ENCODE data around the gene DLX3.

The DLX3 gene

DNA sequence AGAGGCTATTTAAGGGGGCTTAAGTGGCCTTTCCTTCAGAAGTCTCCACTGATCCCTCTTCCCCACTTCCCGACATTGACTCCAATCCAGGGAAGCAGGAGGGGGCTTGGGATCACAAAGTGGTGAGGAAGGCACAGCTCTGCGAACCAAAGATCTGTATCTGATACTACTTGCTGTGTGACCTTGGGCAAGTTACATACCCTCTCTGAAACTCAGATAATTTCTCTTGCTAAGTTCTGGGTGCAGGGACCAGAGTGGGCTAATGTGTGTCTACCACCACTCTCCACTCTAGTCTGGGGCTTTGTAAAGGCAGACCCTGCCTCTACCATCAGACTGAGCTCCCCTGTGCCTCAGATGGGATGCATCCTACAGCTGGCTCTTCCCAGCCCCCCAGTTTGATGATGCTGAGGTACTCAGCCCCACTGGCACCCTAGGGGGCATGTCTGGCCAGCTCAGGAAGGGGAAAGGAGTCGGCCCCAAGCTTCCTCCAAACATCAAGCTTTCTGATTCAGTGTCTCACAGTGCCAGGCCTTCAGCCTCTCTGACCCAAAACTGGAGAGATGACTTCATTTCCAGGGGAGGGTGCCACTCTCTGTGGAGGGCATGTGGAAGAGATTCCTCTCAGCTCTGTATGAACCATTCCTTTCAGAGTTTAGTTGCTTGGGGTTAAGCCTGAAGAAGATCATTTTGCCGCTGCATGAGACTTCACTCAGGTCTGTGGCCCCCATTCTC is 15.1 kb downstream of the DLX3 start:
- Histone ChIP-seq H3K27me3 (ENCODE audit: insufficient read depth, low read length) (peaks cover 8% of the 10 kb centered on the region), H3K4me3 (ENCODE audit: low read depth, low read length) (no peak overlapping the region), H3K4me1 (ENCODE audit: control insufficient read depth, insufficient read depth, low read length, unreplicated experiment) (no peaks in the 10 kb centered on the region), H3K27ac (ENCODE audit: low read depth, low read length) (no peak overlapping the region), H2AFZ (ENCODE audit: low read length, unreplicated experiment) (no peak overlapping the region), H3K79me2 (ENCODE audit: control insufficient read depth, insufficient read depth, low read length, unreplicated experiment) (no peaks in the 10 kb centered on the region), H3K36me3 (ENCODE audit: insufficient read depth, low read length) (no peaks in the 10 kb centered on the region)

DNA sequence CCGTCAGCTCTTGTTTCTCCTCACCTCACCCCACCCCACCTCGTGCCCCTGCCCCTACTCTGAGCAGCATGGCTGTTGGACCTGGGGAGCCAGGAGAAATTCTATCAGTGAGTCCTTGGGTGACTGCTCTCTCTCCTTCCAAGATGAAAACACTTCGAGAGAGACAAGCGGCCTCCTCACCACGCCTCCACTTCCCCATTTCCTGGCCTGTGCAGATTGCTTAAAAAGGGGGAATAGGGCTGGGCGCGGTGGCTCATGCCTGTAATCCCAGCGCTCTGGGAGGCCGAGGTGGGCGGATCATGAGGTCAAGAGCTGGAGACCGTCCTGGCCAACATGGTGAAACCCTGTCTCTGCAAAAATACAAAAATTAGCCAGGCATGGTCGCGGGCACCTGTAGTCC is 16.5 kb downstream of the DLX3 start:
- H3K27ac ChIP-seq (ENCODE audit: low read depth, low read length), result no peak overlapping the region
- no peak overlapping the region for H2AFZ ChIP-seq (ENCODE audit: low read length, unreplicated experiment)
- H3K27me3 ChIP-seq (ENCODE audit: insufficient read depth, low read length), result peaks cover 22% of the 10 kb centered on the region
- no peaks in the 10 kb centered on the region for H3K36me3 ChIP-seq (ENCODE audit: insufficient read depth, low read length)
- H3K79me2 ChIP-seq (ENCODE audit: control insufficient read depth, insufficient read depth, low read length, unreplicated experiment), result no peaks in the 10 kb centered on the region
- no peaks in the 10 kb centered on the region for H3K4me1 ChIP-seq (ENCODE audit: control insufficient read depth, insufficient read depth, low read length, unreplicated experiment)
- H3K4me3 ChIP-seq (ENCODE audit: low read depth, low read length), result no peak overlapping the region

DNA sequence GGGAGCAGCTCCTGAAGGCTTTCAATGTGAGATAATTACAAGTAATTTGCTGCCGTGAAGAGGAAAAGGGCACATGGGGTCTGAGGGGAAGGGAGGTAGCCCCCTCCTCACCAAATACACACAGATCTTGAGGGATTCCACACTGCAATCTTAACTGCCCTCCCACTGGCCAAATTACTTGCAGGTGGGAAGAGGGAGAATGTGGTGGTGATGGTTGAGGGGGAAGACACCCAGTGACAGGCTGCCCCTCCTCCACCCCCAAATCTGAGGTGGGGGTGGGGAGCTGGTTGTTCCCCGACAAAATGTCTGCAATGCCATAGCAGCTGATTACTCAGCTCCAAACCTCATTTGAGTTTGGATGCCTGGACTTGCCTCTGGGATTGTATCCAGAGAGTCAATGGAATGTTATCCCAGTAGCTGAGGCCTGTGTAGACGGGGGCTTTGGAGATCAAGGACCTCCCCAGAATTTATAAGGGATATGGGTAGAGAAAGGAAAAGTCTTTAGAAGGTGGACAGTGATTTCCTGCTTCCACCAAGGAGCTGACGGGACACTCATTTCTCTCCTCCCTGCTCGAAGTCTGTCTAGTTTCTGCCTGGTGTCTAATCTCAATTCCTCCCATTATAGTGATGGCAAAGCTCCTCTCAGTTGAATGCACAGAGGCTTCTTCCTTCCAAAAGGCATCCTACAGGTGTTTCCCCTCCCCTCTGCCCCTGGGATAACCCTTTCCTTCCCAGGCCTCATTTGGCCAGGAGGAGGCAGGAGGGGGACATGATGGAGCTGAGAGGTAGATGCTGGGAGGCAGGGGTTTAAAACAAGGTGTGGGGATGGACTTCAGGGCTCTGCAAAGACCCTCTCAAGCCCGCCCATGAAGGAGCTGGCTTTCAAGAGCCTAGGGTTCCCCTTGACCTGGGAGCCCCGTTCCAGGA is 17.3 kb downstream of the DLX3 start:
- Histone ChIP-seq H3K36me3 (ENCODE audit: insufficient read depth, low read length) (no peaks in the 10 kb centered on the region), H3K79me2 (ENCODE audit: control insufficient read depth, insufficient read depth, low read length, unreplicated experiment) (no peaks in the 10 kb centered on the region), H3K4me1 (ENCODE audit: control insufficient read depth, insufficient read depth, low read length, unreplicated experiment) (no peaks in the 10 kb centered on the region), H3K4me3 (ENCODE audit: low read depth, low read length) (no peak overlapping the region), H3K27me3 (ENCODE audit: insufficient read depth, low read length) (peaks cover 30% of the 10 kb centered on the region), H3K27ac (ENCODE audit: low read depth, low read length) (no peak overlapping the region), H2AFZ (ENCODE audit: low read length, unreplicated experiment) (no peak overlapping the region)

DNA sequence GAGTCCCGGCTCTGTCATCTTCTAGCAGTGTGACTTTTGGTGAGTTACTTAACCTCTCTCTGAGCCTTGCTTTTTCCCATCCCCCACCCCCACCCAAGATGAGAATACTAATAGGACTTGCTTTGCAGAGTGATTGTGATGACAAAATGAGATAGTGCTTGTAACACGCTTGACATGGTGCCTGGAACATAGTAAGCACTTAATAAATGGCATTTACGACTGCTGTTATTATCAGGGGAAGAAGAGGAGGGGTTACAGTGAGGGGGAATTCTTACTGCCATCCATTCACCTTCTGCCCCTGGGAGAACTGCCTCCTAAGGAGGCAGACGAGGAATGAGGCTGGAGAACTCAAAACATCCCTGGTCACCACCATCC is 18.2 kb downstream of the DLX3 start:
- Histone ChIP-seq H3K36me3 (ENCODE audit: insufficient read depth, low read length) (no peaks in the 10 kb centered on the region), H2AFZ (ENCODE audit: low read length, unreplicated experiment) (no peak overlapping the region), H3K4me3 (ENCODE audit: low read depth, low read length) (no peak overlapping the region), H3K4me1 (ENCODE audit: control insufficient read depth, insufficient read depth, low read length, unreplicated experiment) (no peaks in the 10 kb centered on the region), H3K79me2 (ENCODE audit: control insufficient read depth, insufficient read depth, low read length, unreplicated experiment) (no peaks in the 10 kb centered on the region), H3K27ac (ENCODE audit: low read depth, low read length) (no peak overlapping the region), H3K27me3 (ENCODE audit: insufficient read depth, low read length) (peaks cover 39% of the 10 kb centered on the region)

DNA sequence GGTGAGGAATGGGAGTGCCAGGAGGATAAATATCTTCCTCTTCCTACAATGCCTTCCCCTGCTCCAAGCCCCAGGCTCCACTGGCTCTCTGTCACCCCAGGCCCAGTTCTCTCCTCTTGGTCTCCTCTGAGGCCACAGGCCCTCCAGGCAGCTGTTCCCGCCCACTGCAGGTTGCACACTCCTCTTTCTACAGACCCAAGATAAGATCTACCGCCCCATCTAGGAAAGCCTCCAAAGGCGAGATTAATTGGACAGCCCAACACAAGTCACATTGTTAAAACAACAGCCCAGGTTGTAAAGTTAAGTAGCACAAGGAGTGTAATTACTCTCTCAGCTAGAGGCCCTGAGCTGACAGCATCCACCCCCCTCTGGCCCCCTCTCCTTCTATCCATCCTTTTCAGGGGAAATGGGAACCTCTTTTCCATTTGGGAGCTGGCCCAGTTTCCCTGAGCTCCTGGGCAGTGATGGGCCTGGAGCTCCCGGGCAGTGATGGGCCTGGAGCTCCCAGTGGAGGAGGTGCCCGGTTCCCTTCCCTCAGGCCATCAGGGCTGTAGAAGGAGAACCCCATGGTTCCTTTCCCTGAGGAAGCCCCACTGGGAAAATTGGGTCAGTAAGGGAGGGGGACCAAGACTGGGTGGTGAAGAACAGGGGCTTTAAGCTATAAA is 18.7 kb downstream of the DLX3 start:
- Histone ChIP-seq H3K4me1 (ENCODE audit: control insufficient read depth, insufficient read depth, low read length, unreplicated experiment) (no peaks in the 10 kb centered on the region), H3K27me3 (ENCODE audit: insufficient read depth, low read length) (peaks cover 44% of the 10 kb centered on the region), H3K27ac (ENCODE audit: low read depth, low read length) (no peak overlapping the region), H3K4me3 (ENCODE audit: low read depth, low read length) (no peak overlapping the region), H3K79me2 (ENCODE audit: control insufficient read depth, insufficient read depth, low read length, unreplicated experiment) (no peaks in the 10 kb centered on the region), H2AFZ (ENCODE audit: low read length, unreplicated experiment) (no peak overlapping the region), H3K36me3 (ENCODE audit: insufficient read depth, low read length) (no peaks in the 10 kb centered on the region)

DNA sequence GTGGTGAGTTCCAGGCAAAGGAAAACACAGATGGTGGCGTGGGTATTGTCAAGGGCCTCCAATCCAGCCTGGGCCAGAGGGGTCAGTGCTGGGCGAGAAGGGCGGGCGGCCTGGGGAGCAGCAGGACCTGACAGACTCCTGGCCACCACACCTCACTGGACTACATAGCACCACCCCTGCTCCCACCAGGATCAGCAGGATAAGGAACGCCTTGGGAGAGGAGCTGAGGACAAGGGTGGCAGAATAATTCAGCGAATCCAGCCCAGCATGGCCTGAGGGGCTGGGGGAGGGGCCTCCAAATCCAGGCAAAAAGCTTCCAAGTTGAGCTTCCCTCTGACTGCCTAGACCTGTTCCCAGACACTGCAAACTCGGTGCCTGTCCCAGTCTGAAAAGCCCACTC is 19.5 kb downstream of the DLX3 start:
- Histone ChIP-seq H2AFZ (ENCODE audit: low read length, unreplicated experiment) (no peak overlapping the region), H3K36me3 (ENCODE audit: insufficient read depth, low read length) (no peaks in the 10 kb centered on the region), H3K4me1 (ENCODE audit: control insufficient read depth, insufficient read depth, low read length, unreplicated experiment) (no peaks in the 10 kb centered on the region), H3K4me3 (ENCODE audit: low read depth, low read length) (no peak overlapping the region), H3K27ac (ENCODE audit: low read depth, low read length) (no peak overlapping the region), H3K79me2 (ENCODE audit: control insufficient read depth, insufficient read depth, low read length, unreplicated experiment) (no peaks in the 10 kb centered on the region), H3K27me3 (ENCODE audit: insufficient read depth, low read length) (peaks cover 52% of the 10 kb centered on the region)

DNA sequence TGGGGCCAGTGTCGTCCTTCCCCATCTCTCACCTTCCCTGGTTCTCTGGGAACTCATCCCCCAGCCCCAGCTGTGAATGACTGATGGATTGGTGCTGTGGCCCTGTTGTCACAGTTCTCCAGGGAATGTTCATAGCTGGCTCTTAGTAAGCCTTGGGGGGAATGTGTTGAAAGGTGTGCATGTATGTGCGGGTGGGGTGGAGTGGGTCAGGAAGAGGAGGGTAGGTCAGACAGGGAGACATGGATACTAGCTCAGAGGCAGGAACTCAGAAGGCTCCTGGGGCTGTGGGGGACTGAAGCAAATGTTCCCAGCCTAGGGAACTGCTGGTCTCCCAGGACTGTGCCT is 21.8 kb downstream of the DLX3 start:
- Histone ChIP-seq H3K4me3 (ENCODE audit: low read depth, low read length) (no peak overlapping the region), H3K4me1 (ENCODE audit: control insufficient read depth, insufficient read depth, low read length, unreplicated experiment) (peaks cover 4% of the 10 kb centered on the region), H2AFZ (ENCODE audit: low read length, unreplicated experiment) (no peak overlapping the region), H3K36me3 (ENCODE audit: insufficient read depth, low read length) (no peaks in the 10 kb centered on the region), H3K27me3 (ENCODE audit: insufficient read depth, low read length) (peaks cover 70% of the 10 kb centered on the region), H3K79me2 (ENCODE audit: control insufficient read depth, insufficient read depth, low read length, unreplicated experiment) (no peaks in the 10 kb centered on the region), H3K27ac (ENCODE audit: low read depth, low read length) (no peak overlapping the region)

DNA sequence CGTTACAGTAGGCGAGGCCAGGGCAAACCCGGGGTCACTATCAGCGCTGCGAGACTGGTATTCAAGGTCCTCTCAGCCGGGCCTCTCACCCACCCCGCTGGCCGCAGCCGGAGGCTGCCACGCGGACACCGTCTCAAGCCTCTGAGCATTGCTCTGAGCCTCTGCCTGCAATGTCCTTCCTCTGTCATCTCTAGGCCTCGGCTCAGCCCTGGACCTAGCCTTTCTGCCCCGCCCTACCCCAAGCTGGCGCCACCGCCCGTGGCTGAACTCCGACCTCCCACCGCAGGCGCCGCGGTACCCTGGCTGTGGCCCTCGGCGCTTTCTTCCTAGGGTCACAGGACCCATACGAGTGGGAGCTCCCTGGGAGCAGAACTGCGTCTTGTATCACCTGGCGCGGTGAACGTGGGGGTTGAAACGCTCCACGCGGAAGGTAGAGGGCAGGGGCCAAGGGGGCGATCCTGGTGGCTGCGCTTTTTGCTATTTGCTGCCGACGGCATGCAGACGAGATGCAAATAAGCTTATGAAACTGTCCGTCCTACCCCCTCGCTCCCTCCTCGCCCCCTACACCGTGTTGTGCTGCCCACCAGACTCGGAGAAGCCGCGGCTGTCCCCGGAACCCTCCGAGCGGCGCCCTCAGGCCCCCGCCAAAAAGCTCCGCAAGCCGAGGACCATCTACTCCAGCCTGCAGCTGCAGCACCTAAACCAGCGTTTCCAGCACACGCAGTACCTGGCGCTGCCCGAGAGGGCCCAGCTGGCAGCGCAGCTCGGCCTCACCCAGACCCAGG is 22.3 kb downstream of the DLX3 start:
- Histone ChIP-seq H3K27ac (ENCODE audit: low read depth, low read length) (no peak overlapping the region), H3K4me3 (ENCODE audit: low read depth, low read length) (peak overlapping the region; percentile 50), H3K36me3 (ENCODE audit: insufficient read depth, low read length) (no peaks in the 10 kb centered on the region), H3K4me1 (ENCODE audit: control insufficient read depth, insufficient read depth, low read length, unreplicated experiment) (peaks cover 9% of the 10 kb centered on the region), H2AFZ (ENCODE audit: low read length, unreplicated experiment) (no peak overlapping the region), H3K79me2 (ENCODE audit: control insufficient read depth, insufficient read depth, low read length, unreplicated experiment) (no peaks in the 10 kb centered on the region), H3K27me3 (ENCODE audit: insufficient read depth, low read length) (peaks cover 76% of the 10 kb centered on the region)

DNA sequence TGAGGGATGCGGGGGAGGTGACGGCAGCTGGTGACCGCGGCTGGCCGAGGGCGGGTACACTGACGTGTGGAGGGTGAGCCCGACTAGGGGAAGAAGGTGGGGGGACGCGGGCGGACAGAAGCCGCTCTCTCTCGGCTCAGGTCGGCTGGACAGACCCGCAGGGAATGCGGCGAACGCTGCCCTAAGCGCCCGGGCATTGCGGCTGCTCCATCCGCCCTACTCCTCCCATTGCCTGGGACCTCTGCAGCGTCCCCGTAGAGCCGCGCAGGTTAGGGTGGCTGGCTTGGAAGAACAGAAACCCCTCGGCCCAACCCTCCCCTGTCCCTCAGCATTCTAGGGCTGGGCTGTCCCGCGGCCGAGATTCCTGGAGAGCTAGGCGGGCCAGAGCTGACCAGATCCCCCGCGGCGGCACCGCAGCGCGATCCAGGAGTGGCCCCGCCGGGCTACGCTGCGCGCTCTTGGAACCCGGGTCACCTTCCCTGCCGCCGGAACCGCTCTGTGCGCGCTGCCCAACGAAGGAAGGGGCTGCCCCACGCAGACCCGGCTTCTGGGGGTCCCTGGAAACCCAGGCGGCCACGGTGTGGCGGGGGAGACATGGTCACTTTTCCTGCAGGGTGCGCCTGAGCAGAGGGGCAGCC is 23.1 kb downstream of the DLX3 start:
- Histone ChIP-seq H3K36me3 (ENCODE audit: insufficient read depth, low read length) (no peaks in the 10 kb centered on the region), H3K4me1 (ENCODE audit: control insufficient read depth, insufficient read depth, low read length, unreplicated experiment) (peaks cover 9% of the 10 kb centered on the region), H3K27me3 (ENCODE audit: insufficient read depth, low read length) (peaks cover 83% of the 10 kb centered on the region), H3K27ac (ENCODE audit: low read depth, low read length) (no peak overlapping the region), H2AFZ (ENCODE audit: low read length, unreplicated experiment) (no peak overlapping the region), H3K79me2 (ENCODE audit: control insufficient read depth, insufficient read depth, low read length, unreplicated experiment) (no peaks in the 10 kb centered on the region), H3K4me3 (ENCODE audit: low read depth, low read length) (peak overlapping the region; percentile 50)

Data from ACC112 (cell line).